K562 (cell line): ENCODE results near the gene CABP7. TPM values are rescaled to one million over a fixed set of nuclear protein-coding genes. Genes with fewer than 3 reads are reported as not detected.

Source experiments
- BRF1 ChIP-seq: IDR thresholded peaks from 3 replicates; pipeline ENCODE4 v1.6.1; 2011; ENCODE audit warnings: borderline replicate concordance, mild to moderate bottlenecking; ENCODE audit not compliant: insufficient read length; ENCODE audit errors: extremely low read depth
- C11orf30 ChIP-seq: fragments of 450-650 bp; IDR thresholded peaks from 2 replicates; pipeline ENCODE4 v1.6.1; 2016; ENCODE audit warnings: low read depth, mild to moderate bottlenecking
- CTBP1 ChIP-seq: fragments of 450-650 bp; IDR thresholded peaks from 2 replicates; pipeline ENCODE4 v1.6.1; 2016; ENCODE audit warnings: borderline replicate concordance
- KDM4B ChIP-seq, 2 experiments: fragments of 450-650 bp in 1 of 2; sonication (generic) in 1 of 2; IDR thresholded peaks; 2 replicates each; pipeline ENCODE4 v1.6.1; 2016 to 2017; ENCODE audit warnings: borderline replicate concordance in 2 of 2, antibody characterized with exemption in 1 of 2, low read depth in 1 of 2, mild to moderate bottlenecking in 1 of 2
- KLF13 ChIP-seq: fragments of 450-650 bp; IDR thresholded peaks from 2 replicates; pipeline ENCODE4 v1.6.1; 2016; ENCODE audit warnings: missing genetic modification characterization, low read depth, mild to moderate bottlenecking, missing compliant biosample characterization, moderate library complexity, borderline replicate concordance
- PPARD ChIP-seq: fragments of 250-450 bp; sonication (Bioruptor Pico); IDR thresholded peaks from 2 replicates; pipeline ENCODE4 v1.8.0; 2022; ENCODE audit warnings: inconsistent platforms, mild to moderate bottlenecking, moderate library complexity
- RHOXF2B ChIP-seq: fragments of 250-450 bp; sonication (Bioruptor Pico); conservative IDR thresholded peaks from 2 replicates; pipeline ENCODE4 v1.5.1; 2021
- SUPT5H ChIP-seq: fragments of 450-650 bp; IDR thresholded peaks from 2 replicates; pipeline ENCODE4 v1.6.1; 2016
- TAF7 ChIP-seq: fragments of 450-650 bp; IDR thresholded peaks from 2 replicates; pipeline ENCODE4 v1.6.1; 2016; ENCODE audit warnings: missing genetic modification characterization, missing compliant biosample characterization
- TARDBP ChIP-seq: fragments of 450-650 bp; IDR thresholded peaks from 2 replicates; pipeline ENCODE4 v1.6.1; 2016
- ZBTB17 ChIP-seq: fragments of 450-650 bp; formaldehyde crosslinking; IDR thresholded peaks from 2 replicates; pipeline ENCODE4 v1.4.0; 2020; ENCODE audit warnings: mild to moderate bottlenecking
- ZKSCAN8 ChIP-seq: fragments of 200-800 bp; sonication (Bioruptor generic); IDR thresholded peaks from 2 replicates; pipeline ENCODE4 v1.6.1; 2016; ENCODE audit warnings: missing genetic modification characterization, missing compliant biosample characterization
- ZNF165 ChIP-seq: fragments of 250-450 bp; sonication (Bioruptor Pico); IDR thresholded peaks from 2 replicates; pipeline ENCODE4 v1.4.0; 2020; ENCODE audit warnings: borderline replicate concordance
- ZNF23 ChIP-seq: fragments of 250-450 bp; sonication (Bioruptor Pico); IDR thresholded peaks from 2 replicates; pipeline ENCODE4 v1.4.0; 2020; ENCODE audit warnings: mild to moderate bottlenecking
- polyA plus RNA-seq, 8 experiments: library from polyadenylated mRNA; depleted of rRNA in 4 of 8; stranded (reverse) in 5 of 8; unstranded in 3 of 8; fragments of >200 nt; fragmentation: Nextera tagmentation in 2 of 8; fragmentation: Illumina TruSeq in 1 of 8; extraction: Ambion mirVana in 2 of 8; extraction: Trizol in 1 of 8; gene quantifications; 2 replicates each; pipeline versions ENCODE4 v1.2.1 to v1.2.3, GENCODE V29; 2011 to 2014; ENCODE audit warnings: inconsistent platforms in 1 of 8, missing spikeins in 1 of 8
- total RNA-seq, 7 experiments: library from RNA; depleted of rRNA in 6 of 7; stranded (reverse); fragments of >200 nt in 6 of 7; fragmentation: Illumina TruSeq in 2 of 7; extraction: Trizol in 2 of 7; gene quantifications; 2 replicates each; pipeline versions ENCODE4 v1.2.1 to v1.2.3, GENCODE V29; 2011 to 2021; ENCODE audit warnings: low replicate concordance in 1 of 7
- TF ChIP-seq, protein P1 (sequence below): fragments of 450-650 bp; IDR thresholded peaks from 2 replicates; pipeline ENCODE4 v1.6.1; 2017; ENCODE audit warnings: antibody characterized with exemption
- TF ChIP-seq, protein P2 (sequence below): fragments of 450-650 bp; conservative IDR thresholded peaks from 2 replicates; pipeline ENCODE4 v1.6.1; 2016; ENCODE audit warnings: missing genetic modification characterization, low read depth, mild to moderate bottlenecking, missing compliant biosample characterization, moderate library complexity
- TF ChIP-seq, protein P3 (sequence below), 2 experiments: fragments of 450-650 bp; formaldehyde crosslinking in 1 of 2; IDR thresholded peaks; 2 replicates each; pipeline versions ENCODE4 v1.4.0 to v1.6.1; 2014 to 2020; ENCODE audit warnings: mild to moderate bottlenecking in 2 of 2, borderline replicate concordance in 1 of 2, low read depth in 1 of 2

Gene CABP7
- total and polyA plus RNA-seq, 9 of the 15 experiments (the other 6 are each of a cell fraction or from before 2014, with no cell fraction given): not detected

DNA sequence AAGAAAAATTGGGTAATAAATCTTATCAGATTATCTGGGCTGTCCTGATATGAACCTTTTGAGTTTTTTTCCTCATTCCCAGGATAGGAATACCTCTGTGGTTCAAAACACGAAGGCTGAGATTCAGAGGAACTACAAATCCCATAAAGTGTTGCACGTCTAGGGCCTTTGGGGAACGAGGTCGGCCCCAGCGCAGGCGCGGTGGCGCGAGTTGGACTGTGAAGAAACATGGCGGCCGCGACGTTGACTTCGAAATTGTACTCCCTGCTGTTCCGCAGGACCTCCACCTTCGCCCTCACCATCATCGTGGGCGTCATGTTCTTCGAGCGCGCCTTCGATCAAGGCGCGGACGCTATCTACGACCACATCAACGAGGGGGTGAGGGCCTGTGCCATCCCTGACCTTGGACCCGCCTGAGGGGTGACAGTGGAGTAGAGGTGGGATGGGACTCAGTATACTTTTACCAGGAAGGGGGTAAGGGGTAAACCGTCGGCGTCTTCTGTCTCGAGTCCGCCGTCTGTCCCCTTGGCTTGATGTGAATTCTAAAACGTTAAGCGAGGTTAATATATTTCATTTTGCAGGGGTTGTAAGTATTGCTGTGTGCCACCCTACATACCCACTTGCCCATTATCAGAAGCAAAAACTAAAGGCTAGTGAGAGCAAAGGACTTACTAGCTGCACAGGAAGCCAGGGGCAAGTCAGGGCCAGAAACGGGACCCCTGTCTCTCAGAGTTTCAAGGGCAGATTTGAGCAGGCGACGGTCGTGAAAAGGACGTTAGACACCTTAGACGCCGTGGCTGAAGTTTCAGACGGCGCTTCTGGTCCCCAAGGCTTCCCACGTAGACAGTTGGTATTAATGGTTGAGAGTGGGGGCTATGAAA lies 47.6 kb downstream of the CABP7 start, which contains the start of gene UQCR10 (continued):
- TF ChIP-seq ZNF165 (CRISPR knock-in tag) (no peak), ZBTB17 (no peak), CTBP1 (no peak), ZNF23 (CRISPR knock-in tag) (no peak), KLF13 (tag) (no peak), TAF7 (tag) (peak; percentile 92), BRF1 (no peak), TARDBP (no peak), C11orf30 (peak; percentile 36; the same call in 1 of the 2 replicates), KDM4B (IDR thresholded peaks at IDR 0.05; ENCODE audit: borderline replicate concordance in 2 of 2, low read depth in 1 of 2) (0 out of 4 replicates have a peak, but pooled peaks of 1 of the 2 experiments have one; percentile 9), ZKSCAN8 (no peak), RHOXF2B (CRISPR knock-in tag) (no peak), PPARD (CRISPR knock-in tag) (no peak), SUPT5H (peak; percentile 88)
- TF ChIP-seq, protein P1, sequence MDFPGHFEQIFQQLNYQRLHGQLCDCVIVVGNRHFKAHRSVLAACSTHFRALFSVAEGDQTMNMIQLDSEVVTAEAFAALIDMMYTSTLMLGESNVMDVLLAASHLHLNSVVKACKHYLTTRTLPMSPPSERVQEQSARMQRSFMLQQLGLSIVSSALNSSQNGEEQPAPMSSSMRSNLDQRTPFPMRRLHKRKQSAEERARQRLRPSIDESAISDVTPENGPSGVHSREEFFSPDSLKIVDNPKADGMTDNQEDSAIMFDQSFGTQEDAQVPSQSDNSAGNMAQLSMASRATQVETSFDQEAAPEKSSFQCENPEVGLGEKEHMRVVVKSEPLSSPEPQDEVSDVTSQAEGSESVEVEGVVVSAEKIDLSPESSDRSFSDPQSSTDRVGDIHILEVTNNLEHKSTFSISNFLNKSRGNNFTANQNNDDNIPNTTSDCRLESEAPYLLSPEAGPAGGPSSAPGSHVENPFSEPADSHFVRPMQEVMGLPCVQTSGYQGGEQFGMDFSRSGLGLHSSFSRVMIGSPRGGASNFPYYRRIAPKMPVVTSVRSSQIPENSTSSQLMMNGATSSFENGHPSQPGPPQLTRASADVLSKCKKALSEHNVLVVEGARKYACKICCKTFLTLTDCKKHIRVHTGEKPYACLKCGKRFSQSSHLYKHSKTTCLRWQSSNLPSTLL: no peak
- TF ChIP-seq, protein P2, sequence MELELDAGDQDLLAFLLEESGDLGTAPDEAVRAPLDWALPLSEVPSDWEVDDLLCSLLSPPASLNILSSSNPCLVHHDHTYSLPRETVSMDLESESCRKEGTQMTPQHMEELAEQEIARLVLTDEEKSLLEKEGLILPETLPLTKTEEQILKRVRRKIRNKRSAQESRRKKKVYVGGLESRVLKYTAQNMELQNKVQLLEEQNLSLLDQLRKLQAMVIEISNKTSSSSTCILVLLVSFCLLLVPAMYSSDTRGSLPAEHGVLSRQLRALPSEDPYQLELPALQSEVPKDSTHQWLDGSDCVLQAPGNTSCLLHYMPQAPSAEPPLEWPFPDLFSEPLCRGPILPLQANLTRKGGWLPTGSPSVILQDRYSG (tag): no peak
- TF ChIP-seq, protein P3, sequence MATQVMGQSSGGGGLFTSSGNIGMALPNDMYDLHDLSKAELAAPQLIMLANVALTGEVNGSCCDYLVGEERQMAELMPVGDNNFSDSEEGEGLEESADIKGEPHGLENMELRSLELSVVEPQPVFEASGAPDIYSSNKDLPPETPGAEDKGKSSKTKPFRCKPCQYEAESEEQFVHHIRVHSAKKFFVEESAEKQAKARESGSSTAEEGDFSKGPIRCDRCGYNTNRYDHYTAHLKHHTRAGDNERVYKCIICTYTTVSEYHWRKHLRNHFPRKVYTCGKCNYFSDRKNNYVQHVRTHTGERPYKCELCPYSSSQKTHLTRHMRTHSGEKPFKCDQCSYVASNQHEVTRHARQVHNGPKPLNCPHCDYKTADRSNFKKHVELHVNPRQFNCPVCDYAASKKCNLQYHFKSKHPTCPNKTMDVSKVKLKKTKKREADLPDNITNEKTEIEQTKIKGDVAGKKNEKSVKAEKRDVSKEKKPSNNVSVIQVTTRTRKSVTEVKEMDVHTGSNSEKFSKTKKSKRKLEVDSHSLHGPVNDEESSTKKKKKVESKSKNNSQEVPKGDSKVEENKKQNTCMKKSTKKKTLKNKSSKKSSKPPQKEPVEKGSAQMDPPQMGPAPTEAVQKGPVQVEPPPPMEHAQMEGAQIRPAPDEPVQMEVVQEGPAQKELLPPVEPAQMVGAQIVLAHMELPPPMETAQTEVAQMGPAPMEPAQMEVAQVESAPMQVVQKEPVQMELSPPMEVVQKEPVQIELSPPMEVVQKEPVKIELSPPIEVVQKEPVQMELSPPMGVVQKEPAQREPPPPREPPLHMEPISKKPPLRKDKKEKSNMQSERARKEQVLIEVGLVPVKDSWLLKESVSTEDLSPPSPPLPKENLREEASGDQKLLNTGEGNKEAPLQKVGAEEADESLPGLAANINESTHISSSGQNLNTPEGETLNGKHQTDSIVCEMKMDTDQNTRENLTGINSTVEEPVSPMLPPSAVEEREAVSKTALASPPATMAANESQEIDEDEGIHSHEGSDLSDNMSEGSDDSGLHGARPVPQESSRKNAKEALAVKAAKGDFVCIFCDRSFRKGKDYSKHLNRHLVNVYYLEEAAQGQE (IDR thresholded peaks at IDR 0.05; ENCODE audit: borderline replicate concordance): no peak
- TF ChIP-seq, protein P3 (CRISPR knock-in tag; IDR thresholded peaks at IDR 0.05; ENCODE audit: low read depth): no peak
